ENCODE data around the gene ZNF831.

ZNF831 gene

GRCh38 chr20:59265298-59265697 lies 101.7 kb downstream of the ZNF831 start:
- Histone ChIP-seq H3K4me1 (ENCODE audit: control insufficient read depth in 2 of 2, insufficient read depth in 2 of 2, low read length in 2 of 2) (no peaks in the 10 kb centered on the region), H3K36me3 (ENCODE audit: control insufficient read depth in 2 of 2, insufficient read depth in 2 of 2, low read length in 2 of 2) (no peaks in the 10 kb centered on the region), H3K9ac (ENCODE audit: low read depth in 1 of 2, low read length in 2 of 2) (no peak overlapping the region), H3K4me3 (ENCODE audit: low read length in 2 of 2) (no peak overlapping the region), H3K27me3 (ENCODE audit: control insufficient read depth in 2 of 2, insufficient read depth in 2 of 2, low read length in 2 of 2) (peaks cover 5 to 8% of the 10 kb centered on the region in 2 donors), H3K27ac (ENCODE audit: low read depth in 2 of 2, low read length in 2 of 2) (no peak overlapping the region), H3K9me3 (ENCODE audit: control insufficient read depth in 2 of 2, low read length in 2 of 2) (no peaks in the 10 kb centered on the region)

- H3K36me3 ChIP-seq (ENCODE audit: control insufficient read depth in 2 of 2, insufficient read depth in 2 of 2, low read length in 2 of 2): no peaks in the 10 kb centered on the region
- H3K4me3 ChIP-seq (ENCODE audit: low read length in 2 of 2): no peak overlapping the region
- no peak overlapping the region for H3K27ac ChIP-seq (ENCODE audit: low read depth in 2 of 2, low read length in 2 of 2)
- no peak overlapping the region for H3K9ac ChIP-seq (ENCODE audit: low read depth in 1 of 2, low read length in 2 of 2)
- no peaks in the 10 kb centered on the region for H3K9me3 ChIP-seq (ENCODE audit: control insufficient read depth in 2 of 2, low read length in 2 of 2)
- peaks cover 4 to 5% of the 10 kb centered on the region in 2 donors for H3K27me3 ChIP-seq (ENCODE audit: control insufficient read depth in 2 of 2, insufficient read depth in 2 of 2, low read length in 2 of 2)
- no peaks in the 10 kb centered on the region for H3K4me1 ChIP-seq (ENCODE audit: control insufficient read depth in 2 of 2, insufficient read depth in 2 of 2, low read length in 2 of 2)
Observed at GRCh38 chr20:59268870-59269269, 105.2 kb downstream of the ZNF831 start.

- peaks cover 5 to 6% of the 10 kb centered on the region in 2 donors for H3K27me3 ChIP-seq (ENCODE audit: control insufficient read depth in 2 of 2, insufficient read depth in 2 of 2, low read length in 2 of 2)
- no peaks in the 10 kb centered on the region for H3K9me3 ChIP-seq (ENCODE audit: control insufficient read depth in 2 of 2, low read length in 2 of 2)
- H3K27ac ChIP-seq (ENCODE audit: low read depth in 2 of 2, low read length in 2 of 2): no peak overlapping the region
- no peaks in the 10 kb centered on the region for H3K4me1 ChIP-seq (ENCODE audit: control insufficient read depth in 2 of 2, insufficient read depth in 2 of 2, low read length in 2 of 2)
- H3K36me3 ChIP-seq (ENCODE audit: control insufficient read depth in 2 of 2, insufficient read depth in 2 of 2, low read length in 2 of 2): no peaks in the 10 kb centered on the region
- H3K9ac ChIP-seq (ENCODE audit: low read depth in 1 of 2, low read length in 2 of 2): no peak overlapping the region
- H3K4me3 ChIP-seq (ENCODE audit: low read length in 2 of 2): no peak overlapping the region
Observed at GRCh38 chr20:59269411-59270025, 105.9 kb downstream of the ZNF831 start.

GRCh38 chr20:59270380-59270779 lies 106.8 kb downstream of the ZNF831 start:
- Histone ChIP-seq H3K9ac (ENCODE audit: low read depth in 1 of 2, low read length in 2 of 2) (no peak overlapping the region), H3K36me3 (ENCODE audit: control insufficient read depth in 2 of 2, insufficient read depth in 2 of 2, low read length in 2 of 2) (no peaks in the 10 kb centered on the region), H3K27me3 (ENCODE audit: control insufficient read depth in 2 of 2, insufficient read depth in 2 of 2, low read length in 2 of 2) (peaks cover 0 to 6% of the 10 kb centered on the region in 2 donors), H3K9me3 (ENCODE audit: control insufficient read depth in 2 of 2, low read length in 2 of 2) (no peaks in the 10 kb centered on the region), H3K4me3 (ENCODE audit: low read length in 2 of 2) (no peak overlapping the region), H3K27ac (ENCODE audit: low read depth in 2 of 2, low read length in 2 of 2) (no peak overlapping the region), H3K4me1 (ENCODE audit: control insufficient read depth in 2 of 2, insufficient read depth in 2 of 2, low read length in 2 of 2) (no peaks in the 10 kb centered on the region)

GRCh38 chr20:59273739-59274357 lies 110.2 kb downstream of the ZNF831 start:
- H3K27ac ChIP-seq (ENCODE audit: low read depth in 2 of 2, low read length in 2 of 2): no peak overlapping the region
- H3K9me3 ChIP-seq (ENCODE audit: control insufficient read depth in 2 of 2, low read length in 2 of 2): no peaks in the 10 kb centered on the region
- H3K4me3 ChIP-seq (ENCODE audit: low read length in 2 of 2): no peak overlapping the region
- H3K36me3 ChIP-seq (ENCODE audit: control insufficient read depth in 2 of 2, insufficient read depth in 2 of 2, low read length in 2 of 2): no peaks in the 10 kb centered on the region
- H3K9ac ChIP-seq (ENCODE audit: low read depth in 1 of 2, low read length in 2 of 2): no peak overlapping the region
- H3K27me3 ChIP-seq (ENCODE audit: control insufficient read depth in 2 of 2, insufficient read depth in 2 of 2, low read length in 2 of 2): peaks cover 0 to 6% of the 10 kb centered on the region in 2 donors
- H3K4me1 ChIP-seq (ENCODE audit: control insufficient read depth in 2 of 2, insufficient read depth in 2 of 2, low read length in 2 of 2): no peaks in the 10 kb centered on the region

GRCh38 chr20:59276938-59277337 lies 113.3 kb downstream of the ZNF831 start:
- Histone ChIP-seq H3K9me3 (ENCODE audit: control insufficient read depth in 2 of 2, low read length in 2 of 2) (no peaks in the 10 kb centered on the region), H3K4me3 (ENCODE audit: low read length in 2 of 2) (no peak overlapping the region), H3K27me3 (ENCODE audit: control insufficient read depth in 2 of 2, insufficient read depth in 2 of 2, low read length in 2 of 2) (peaks cover 0 to 8% of the 10 kb centered on the region in 2 donors), H3K27ac (ENCODE audit: low read depth in 2 of 2, low read length in 2 of 2) (no peak overlapping the region), H3K9ac (ENCODE audit: low read depth in 1 of 2, low read length in 2 of 2) (no peak overlapping the region), H3K4me1 (ENCODE audit: control insufficient read depth in 2 of 2, insufficient read depth in 2 of 2, low read length in 2 of 2) (no peaks in the 10 kb centered on the region), H3K36me3 (ENCODE audit: control insufficient read depth in 2 of 2, insufficient read depth in 2 of 2, low read length in 2 of 2) (no peaks in the 10 kb centered on the region)

GRCh38 chr20:59284470-59284869 lies 120.8 kb downstream of the ZNF831 start:
- Histone ChIP-seq H3K4me3 (ENCODE audit: low read length in 2 of 2) (no peak overlapping the region), H3K4me1 (ENCODE audit: control insufficient read depth in 2 of 2, insufficient read depth in 2 of 2, low read length in 2 of 2) (no peaks in the 10 kb centered on the region), H3K27me3 (ENCODE audit: control insufficient read depth in 2 of 2, insufficient read depth in 2 of 2, low read length in 2 of 2) (peaks cover 0 to 4% of the 10 kb centered on the region in 2 donors), H3K27ac (ENCODE audit: low read depth in 2 of 2, low read length in 2 of 2) (no peak overlapping the region), H3K36me3 (ENCODE audit: control insufficient read depth in 2 of 2, insufficient read depth in 2 of 2, low read length in 2 of 2) (no peaks in the 10 kb centered on the region), H3K9ac (ENCODE audit: low read depth in 1 of 2, low read length in 2 of 2) (no peak overlapping the region), H3K9me3 (ENCODE audit: control insufficient read depth in 2 of 2, low read length in 2 of 2) (no peaks in the 10 kb centered on the region)

- H3K36me3 ChIP-seq (ENCODE audit: control insufficient read depth in 2 of 2, insufficient read depth in 2 of 2, low read length in 2 of 2): no peaks in the 10 kb centered on the region
- H3K27me3 ChIP-seq (ENCODE audit: control insufficient read depth in 2 of 2, insufficient read depth in 2 of 2, low read length in 2 of 2): peaks cover 0 to 8% of the 10 kb centered on the region in 2 donors
- peak overlapping the region in 1 of 2 donors; percentile 9 for H3K27ac ChIP-seq (ENCODE audit: low read depth in 2 of 2, low read length in 2 of 2)
Observed at GRCh38 chr20:59289994-59290393, 126.4 kb downstream of the ZNF831 start.

GRCh38 chr20:59291740-59292383 lies 128.2 kb downstream of the ZNF831 start:
- no peak overlapping the region for H3K4me3 ChIP-seq (ENCODE audit: low read length in 2 of 2)
- no peaks in the 10 kb centered on the region for H3K36me3 ChIP-seq (ENCODE audit: control insufficient read depth in 2 of 2, insufficient read depth in 2 of 2, low read length in 2 of 2)
- no peak overlapping the region for H3K9ac ChIP-seq (ENCODE audit: low read depth in 1 of 2, low read length in 2 of 2)
- no peaks in the 10 kb centered on the region for H3K9me3 ChIP-seq (ENCODE audit: control insufficient read depth in 2 of 2, low read length in 2 of 2)
- H3K27me3 ChIP-seq (ENCODE audit: control insufficient read depth in 2 of 2, insufficient read depth in 2 of 2, low read length in 2 of 2): peaks cover 0 to 8% of the 10 kb centered on the region in 2 donors
- H3K27ac ChIP-seq (ENCODE audit: low read depth in 2 of 2, low read length in 2 of 2): no peak overlapping the region
- H3K4me1 ChIP-seq (ENCODE audit: control insufficient read depth in 2 of 2, insufficient read depth in 2 of 2, low read length in 2 of 2): peaks cover 8 to 15% of the 10 kb centered on the region in 2 donors

More at GRCh38 chr20:59289994-59290393, 126.4 kb downstream of the ZNF831 start:
- H3K4me3 ChIP-seq (ENCODE audit: low read length in 2 of 2): no peak overlapping the region
- H3K9ac ChIP-seq (ENCODE audit: low read depth in 1 of 2, low read length in 2 of 2): no peak overlapping the region
- H3K9me3 ChIP-seq (ENCODE audit: control insufficient read depth in 2 of 2, low read length in 2 of 2): no peaks in the 10 kb centered on the region
- H3K4me1 ChIP-seq (ENCODE audit: control insufficient read depth in 2 of 2, insufficient read depth in 2 of 2, low read length in 2 of 2): peaks cover 8 to 15% of the 10 kb centered on the region in 2 donors

GRCh38 chr20:59295531-59295930 lies 131.9 kb downstream of the ZNF831 start:
- H3K4me3 ChIP-seq (ENCODE audit: low read length in 2 of 2): no peak overlapping the region
- no peak overlapping the region for H3K27ac ChIP-seq (ENCODE audit: low read depth in 2 of 2, low read length in 2 of 2)
- H3K27me3 ChIP-seq (ENCODE audit: control insufficient read depth in 2 of 2, insufficient read depth in 2 of 2, low read length in 2 of 2): peaks cover 3 to 8% of the 10 kb centered on the region in 2 donors
- H3K9ac ChIP-seq (ENCODE audit: low read depth in 1 of 2, low read length in 2 of 2): no peak overlapping the region
- H3K9me3 ChIP-seq (ENCODE audit: control insufficient read depth in 2 of 2, low read length in 2 of 2): no peaks in the 10 kb centered on the region
- H3K36me3 ChIP-seq (ENCODE audit: control insufficient read depth in 2 of 2, insufficient read depth in 2 of 2, low read length in 2 of 2): no peaks in the 10 kb centered on the region
- peaks cover 11 to 12% of the 10 kb centered on the region in 2 donors for H3K4me1 ChIP-seq (ENCODE audit: control insufficient read depth in 2 of 2, insufficient read depth in 2 of 2, low read length in 2 of 2)

Measured in mucosa of rectum (tissue), 2 donors.